Left colon (tissue), 2 donors: ENCODE measurements around the gene PRKCG. TPM values are rescaled to one million over a fixed set of nuclear protein-coding genes. Genes with fewer than 3 reads are reported as not detected.

Experiments used
- total RNA-seq, 2 donors: library from RNA; stranded (reverse); fragmentation: NEBNext Ultra II Directional; extraction: Animal tissue kit (Norgen Biotek cat#: 25700); gene quantifications; one replicate each; pipeline ENCODE4 v1.2.1, GENCODE V29; 2021
- donor health status: DM: no; HTN: no; CAD: no.
- donor health status: DM: yes; HTN: yes; CAD: no.

Gene PRKCG
- total RNA-seq, 2 donors from 2014 or later: 0.22 TPM; not detected in 1

Other genes with a start within 250 kb of the PRKCG start
- gene NLRP12, start 57.9 kb upstream of the PRKCG start, total RNA-seq: under 1 TPM; 0.09 to 0.22 TPM
- gene MYADM, start 14.3 kb upstream of the PRKCG start, total RNA-seq: 10 to 100 TPM; 55.6 to 78.4 TPM
- not detected for gene CACNG7, start 27.1 kb downstream of the PRKCG start, total RNA-seq
- gene CACNG8, start 80.7 kb downstream of the PRKCG start, total RNA-seq: under 1 TPM in 1 of 2 donors, not detected in 1; 0.03 TPM
- not detected for gene CACNG6, start 109.4 kb downstream of the PRKCG start, total RNA-seq
- gene VSTM1, start 181.7 kb downstream of the PRKCG start, total RNA-seq: not detected
- gene TARM1, start 199.2 kb downstream of the PRKCG start, total RNA-seq: not detected
- under 1 TPM; 0.67 to 0.98 TPM for gene OSCAR, start 218.6 kb downstream of the PRKCG start, total RNA-seq
- gene NDUFA3, start 220.7 kb downstream of the PRKCG start, total RNA-seq: 100 to 1,000 TPM; 146 to 147 TPM
- 10 to 100 TPM; 12.4 to 12.7 TPM for gene TFPT, start 233.5 kb downstream of the PRKCG start, total RNA-seq
- 10 to 100 TPM; 37.4 to 38.6 TPM for gene PRPF31, start 233.6 kb downstream of the PRKCG start, total RNA-seq